GM18507 (cell line): ENCODE data around the gene EEFSEC.

Experiments used
- DNase-seq: peaks from one replicate; pipeline ENCODE4 v3.0.0; 2011; ENCODE audit warnings: low read depth; ENCODE audit not compliant: insufficient read length; ENCODE audit errors: extremely low spot score
- FAIRE-seq: peaks from 2 replicates; lab custom pipeline; 2011; peaks lifted over from hg19 to GRCh38; lab: Jason Lieb, UNC

EEFSEC gene

GRCh38 chr3:128338536-128339330, 185.5 kb downstream of the EEFSEC start:
- DNase-seq (no peak), FAIRE-seq (no peak)

DNA sequence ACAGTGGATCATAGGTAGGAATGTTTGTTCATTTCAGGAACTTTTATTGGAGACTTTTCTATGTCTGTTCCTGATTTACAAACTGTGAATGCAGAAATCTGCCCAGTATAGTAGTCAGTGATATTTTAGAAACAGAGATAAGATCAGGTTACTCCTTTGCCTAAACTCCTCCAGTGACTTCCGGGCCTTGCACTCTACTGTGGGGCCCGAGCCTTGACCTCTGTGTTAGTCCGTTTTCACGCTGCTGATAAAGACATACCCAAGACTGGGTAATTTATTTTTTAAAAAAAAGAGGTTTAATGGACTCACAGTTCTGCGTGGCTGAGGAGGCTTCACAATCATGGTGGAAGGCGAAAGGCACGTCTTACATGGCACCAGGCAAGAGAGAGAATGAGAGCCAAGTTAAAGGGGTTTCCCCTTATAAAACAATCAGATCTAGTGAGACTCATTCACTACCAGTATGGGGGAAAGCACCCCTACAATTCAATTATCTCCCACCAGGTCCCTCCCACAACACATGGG, 186.3 kb downstream of the EEFSEC start:
- FAIRE-seq = no peak
- no peak for DNase-seq

DNA sequence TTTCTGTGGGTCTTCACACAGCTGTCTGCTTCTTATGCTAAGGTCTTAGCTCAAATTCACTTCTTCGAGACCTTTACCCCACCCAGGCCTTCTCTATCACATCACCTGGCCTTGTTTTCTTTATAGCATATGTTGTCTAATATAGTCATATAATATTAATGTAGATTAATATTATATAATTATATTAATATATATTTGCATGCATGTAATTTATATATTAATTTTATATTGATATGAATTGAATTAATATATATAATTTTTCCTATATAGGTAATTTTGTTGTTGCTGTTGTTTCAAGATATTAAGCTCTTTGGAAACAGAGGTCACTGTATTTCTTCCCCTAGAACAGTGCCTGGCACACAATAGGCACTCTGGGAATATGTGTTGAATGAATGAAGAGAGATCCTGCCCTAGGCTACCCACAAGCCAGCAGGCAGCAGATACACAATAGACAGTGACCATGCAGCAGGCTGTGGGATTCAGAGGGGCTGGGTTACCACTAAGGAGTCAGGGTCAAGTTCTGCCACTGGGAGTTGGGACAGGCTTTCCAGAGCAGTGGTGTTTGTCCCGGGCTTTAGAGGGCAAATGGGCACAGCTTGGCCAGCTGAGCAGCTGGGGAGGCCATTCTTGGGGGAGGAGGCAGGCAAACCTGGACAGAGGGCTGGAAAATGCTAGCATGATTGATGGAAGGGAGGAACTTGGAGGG, 187.1 kb downstream of the EEFSEC start:
- no peak for DNase-seq
- no peak for FAIRE-seq

- DNase-seq (no peak), FAIRE-seq (no peak)
These were observed 187.7 kb downstream of the EEFSEC start for GRCh38 chr3:128340904-128341555.

- DNase-seq (no peak), FAIRE-seq (no peak)
These were observed 188.5 kb downstream of the EEFSEC start for GRCh38 chr3:128341659-128342395.

DNA sequence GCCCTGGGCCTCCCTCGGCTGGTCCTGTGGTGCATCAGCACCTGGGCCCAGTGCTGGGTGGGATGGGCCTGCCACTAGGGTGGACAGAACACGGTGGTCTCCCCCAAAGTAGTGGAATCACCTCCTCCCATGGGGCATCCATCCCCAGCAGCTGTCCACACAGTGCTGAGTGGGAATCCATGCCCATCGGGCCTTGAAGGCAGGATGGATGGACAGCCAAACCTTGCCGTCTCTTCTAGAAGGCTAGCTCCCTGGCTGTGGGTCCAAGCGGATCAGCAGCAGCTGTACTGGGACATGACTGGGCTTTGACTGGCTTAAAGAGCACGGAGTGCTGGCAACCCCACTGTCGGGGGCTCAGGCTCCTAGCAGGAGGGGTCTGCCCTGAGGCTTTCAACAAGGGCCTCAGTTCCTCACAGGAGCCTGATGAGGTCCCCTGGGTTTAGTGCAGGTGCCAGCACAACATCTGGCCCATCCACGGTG, 189.5 kb downstream of the EEFSEC start:
- DNase-seq = no peak
- no peak for FAIRE-seq

DNA sequence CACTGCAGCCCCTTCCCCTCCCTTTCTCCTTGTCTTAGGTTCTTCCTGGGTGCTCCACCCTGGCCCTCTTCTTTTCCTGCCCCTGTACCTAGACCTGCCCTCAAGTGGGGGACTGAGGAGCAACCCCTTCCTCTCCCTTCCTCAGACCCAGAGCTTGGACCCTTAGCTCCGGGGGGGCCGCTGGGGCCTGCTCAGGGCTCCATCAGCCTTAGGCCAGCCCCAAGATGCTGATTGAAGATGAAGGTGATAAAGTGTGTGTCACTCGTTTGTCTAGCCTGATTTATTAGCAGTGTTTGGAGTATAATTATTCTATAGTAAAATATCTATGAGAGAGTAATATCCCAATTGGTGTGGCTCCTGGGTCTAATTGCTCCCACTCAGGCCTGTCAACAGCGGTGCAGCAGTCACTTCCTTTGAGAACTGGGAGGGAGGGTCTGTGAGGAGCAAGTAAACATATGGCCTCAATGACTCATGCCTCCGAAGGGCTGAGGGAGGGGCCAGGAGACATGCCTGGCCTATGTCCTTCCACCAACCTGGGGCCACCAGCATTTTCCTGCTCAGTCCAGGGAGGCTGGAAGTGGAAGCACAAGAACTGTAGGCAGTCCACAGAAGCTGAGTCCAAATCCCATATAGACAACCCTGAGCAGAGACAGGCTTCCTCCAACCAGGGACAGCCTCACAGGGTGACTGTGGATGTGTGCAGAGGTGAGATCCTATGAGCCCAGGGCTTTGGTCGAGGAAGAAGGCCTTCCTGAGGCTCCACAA, 190.2 kb downstream of the EEFSEC start:
- FAIRE-seq = no peak

DNA sequence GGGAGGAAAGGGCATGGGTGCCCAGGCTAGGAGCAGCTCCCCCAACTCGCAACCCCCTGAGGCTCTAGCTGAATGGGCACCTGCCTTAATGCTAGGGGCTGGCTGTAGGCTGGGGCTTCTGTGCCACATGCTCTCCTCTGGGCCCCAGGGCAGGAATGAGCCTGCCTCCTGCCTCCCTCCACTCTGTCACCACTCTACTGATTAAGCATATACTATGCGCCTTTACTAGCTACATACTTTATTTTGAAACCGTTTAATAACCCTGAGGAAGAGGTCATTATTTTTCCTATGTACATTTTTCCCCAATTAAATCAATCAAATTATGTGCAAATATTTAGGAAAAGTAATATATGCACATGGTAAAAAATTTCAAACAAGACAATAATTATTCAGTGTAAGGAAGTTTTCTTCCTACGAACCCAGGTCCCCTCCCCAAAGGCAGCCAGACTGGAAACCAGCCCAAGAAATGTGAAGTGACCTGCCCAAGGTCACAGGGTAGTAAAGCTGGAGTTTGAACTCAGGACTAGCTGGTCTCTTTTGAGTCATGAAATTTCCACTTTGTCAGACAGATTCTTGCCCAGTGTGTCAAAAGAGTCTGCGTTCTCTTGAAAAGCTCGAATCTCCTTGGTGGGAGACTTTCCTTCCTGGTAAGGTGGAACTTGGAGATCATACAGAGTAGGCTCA, 190.9 kb downstream of the EEFSEC start:
- FAIRE-seq (no peak), DNase-seq (no peak)

More for the DNA sequence above, 190.2 kb downstream of the EEFSEC start:
- DNase-seq = no peak

DNA sequence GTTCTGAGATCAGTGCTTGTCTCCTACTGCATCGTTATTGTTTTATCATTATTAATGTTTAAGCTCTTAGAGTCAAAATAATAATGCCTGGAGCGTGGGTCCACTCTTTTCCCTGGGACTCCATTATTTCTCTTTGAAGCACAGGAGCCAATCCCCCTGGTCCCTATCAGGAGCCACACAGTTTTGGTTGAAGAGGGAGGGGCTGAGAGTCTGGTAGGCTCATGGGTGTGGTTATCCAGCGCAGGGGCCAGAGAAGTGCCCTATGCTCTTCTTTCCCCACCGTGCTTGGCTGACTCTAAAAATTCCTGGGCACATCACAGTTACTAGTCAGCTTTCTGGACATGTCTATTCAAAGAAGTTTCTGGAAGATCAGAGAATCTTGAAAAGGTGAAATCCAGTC, 191.9 kb downstream of the EEFSEC start:
- DNase-seq = no peak
- FAIRE-seq = no peak

DNA sequence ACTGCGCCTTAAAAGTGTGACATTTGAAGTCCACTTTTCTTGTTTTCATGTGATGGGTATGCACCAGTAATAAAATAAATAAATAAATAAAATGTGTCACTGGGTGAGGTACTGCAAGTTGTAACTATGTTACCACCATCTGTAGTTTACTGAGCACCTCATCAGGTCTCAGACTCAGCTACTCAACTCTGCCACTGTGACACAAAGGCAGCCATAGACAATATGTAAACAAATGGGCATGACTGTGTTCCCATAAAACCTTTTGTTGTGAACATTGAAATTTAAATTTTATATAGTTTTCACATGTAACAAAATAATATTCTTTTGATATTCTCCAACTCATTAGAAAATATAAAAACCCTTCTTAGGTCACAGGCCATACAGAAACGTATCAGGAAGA, 193.3 kb downstream of the EEFSEC start:
- no peak for FAIRE-seq
- no peak for DNase-seq

- DNase-seq (no peak), FAIRE-seq (no peak)
These were observed 194.0 kb downstream of the EEFSEC start for GRCh38 chr3:128347282-128347681.

DNA sequence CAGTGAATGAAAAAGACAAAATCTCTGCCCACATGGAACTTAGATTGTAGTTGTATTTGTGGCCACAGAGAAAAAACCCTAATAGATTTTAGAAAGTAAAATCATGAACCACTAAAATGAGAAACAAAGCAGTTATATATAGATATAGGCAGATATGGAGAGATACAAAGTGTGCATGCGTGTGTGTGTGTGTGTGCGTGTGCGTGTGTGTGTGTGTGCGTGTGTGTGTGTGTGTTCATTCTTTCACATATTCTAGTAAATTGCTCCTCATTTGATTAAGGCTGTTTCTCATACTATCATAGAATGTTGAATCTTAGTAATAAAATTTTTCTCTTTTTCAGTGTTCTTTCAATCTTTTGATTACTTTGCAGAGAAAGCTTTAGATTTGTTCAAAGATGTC, 194.8 kb downstream of the EEFSEC start:
- no peak for FAIRE-seq

GRCh38 chr3:128348805-128349531, 195.7 kb downstream of the EEFSEC start:
- DNase-seq (no peak), FAIRE-seq (peak; percentile 15)

More for the DNA sequence above, 194.8 kb downstream of the EEFSEC start:
- no peak for DNase-seq

GRCh38 chr3:128349963-128350599, 196.8 kb downstream of the EEFSEC start:
- DNase-seq (no peak), FAIRE-seq (no peak)

DNA sequence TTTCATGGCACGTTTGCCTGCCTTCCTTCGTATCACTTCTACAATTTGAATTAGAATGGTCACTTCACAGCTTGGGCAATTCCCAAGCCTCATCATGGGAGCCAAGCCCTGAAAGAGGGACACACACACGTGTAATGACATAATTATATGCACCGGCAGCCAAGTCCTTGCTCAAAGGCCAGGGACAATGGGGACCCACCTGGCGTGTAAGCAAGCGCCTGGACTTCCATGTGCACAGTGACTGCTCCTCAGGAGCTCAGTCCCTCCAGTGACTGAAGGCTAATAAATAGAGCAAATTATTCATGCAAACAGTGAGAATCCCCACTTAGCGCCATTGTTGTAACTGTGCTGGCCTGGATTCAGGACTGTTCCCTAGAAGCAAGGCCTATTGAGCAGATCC, 198.3 kb downstream of the EEFSEC start:
- DNase-seq (no peak), FAIRE-seq (no peak)

GRCh38 chr3:128352326-128352725, 199.0 kb downstream of the EEFSEC start:
- no peak for FAIRE-seq
- no peak for DNase-seq

DNA sequence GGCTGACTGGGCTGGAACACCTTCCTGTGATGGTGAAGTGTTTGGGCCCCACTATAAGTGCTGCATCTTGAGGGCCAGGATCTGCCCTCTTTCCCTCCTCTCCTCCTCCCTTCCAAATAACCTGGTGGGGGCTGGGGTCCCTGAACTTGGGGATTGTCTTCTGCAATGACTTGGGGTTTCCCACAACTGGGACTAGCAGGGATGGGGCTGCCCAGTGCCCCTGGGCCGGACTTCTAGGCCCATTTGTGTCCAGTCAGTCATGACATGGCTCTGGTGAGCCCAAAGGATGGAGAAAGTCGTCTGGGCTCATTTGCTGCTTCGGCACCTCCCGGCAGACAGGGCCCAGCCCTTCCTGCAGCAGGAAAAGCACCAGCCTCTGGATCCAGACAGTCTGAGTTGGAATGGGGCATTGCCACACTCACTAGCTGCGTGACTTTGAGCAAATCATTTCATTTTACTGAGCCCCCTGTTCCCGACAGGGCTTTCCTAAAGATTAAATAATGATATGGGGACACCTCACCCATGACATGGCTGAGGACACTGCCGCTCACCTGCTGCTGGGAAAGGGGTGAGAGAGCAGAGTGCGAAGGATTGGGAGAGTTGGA, 200.2 kb downstream of the EEFSEC start:
- no peak for FAIRE-seq
- DNase-seq = no peak
